K562 (cell line): ENCODE data around the gene GORASP1. TPM values are rescaled to one million over a fixed set of nuclear protein-coding genes. Genes with fewer than 3 reads are reported as not detected.

Source experiments
- ATAC-seq: fragments of 200-7000 bp; cut with Tn5 transposase; 3 replicates; pipeline ENCODE4 v1.9.1; 2020; ENCODE audit warnings: moderate library complexity
- BruUV-seq: library from RNA; stranded (reverse); fragments of 400-500 nt; replicated peaks from 2 replicates; lab custom pipeline; 2021; lab: Mats Ljungman, UMichigan
- CTCF ChIA-PET: fragments of 300-600 bp; formaldehyde crosslinking; extraction: SDS; loops from one replicate; lab custom pipeline; 2021; ENCODE audit warnings: low intra/inter-chr PET ratio; lab: Yijun Ruan, JAX
- POLR2A ChIA-PET: fragments of 300-600, 350-650 bp; sonication (Branson Sonifier 250); formaldehyde crosslinking; extraction: SDS; loops from one replicate; lab custom pipeline; 2021; ENCODE audit warnings: antibody characterized with exemption, inconsistent platforms; lab: Yijun Ruan, JAX
- DNase-seq, 4 experiments: peaks; one replicate each; pipeline versions ENCODE4 v3.0.0 to v3.0.0-alpha.2; 2011 to 2018; ENCODE audit warnings: low spot score in 3 of 4, mixed read lengths in 3 of 4; ENCODE audit errors: extremely low read depth in 1 of 4
- FAIRE-seq: peaks from 2 replicates; lab custom pipeline; 2011; peaks lifted over from hg19 to GRCh38; lab: Jason Lieb, UNC
- H2AFZ ChIP-seq: 2 replicates; pipeline ENCODE4 v1.6.0; 2011; ENCODE audit warnings: low read depth, low read length, control low read depth, inconsistent platforms
- H3K27ac ChIP-seq: fragments of 200-600 bp; 3 replicates; pipeline ENCODE4 v1.8.0; 2011; ENCODE audit warnings: low read depth, mild to moderate bottlenecking, control low read depth, inconsistent platforms, low read length, moderate library complexity, mixed read lengths; ENCODE audit errors: extremely low read depth
- H3K27me3 ChIP-seq, 2 experiments: fragments of 300-600 bp in 1 of 2; 2 replicates in 1 of 2; 3 replicates in 1 of 2; pipeline versions ENCODE4 v1.6.0 to v1.8.0; 2011; ENCODE audit warnings: inconsistent platforms in 2 of 2, low read length in 2 of 2, mild to moderate bottlenecking in 1 of 2, mixed read lengths in 1 of 2, moderate library complexity in 1 of 2; ENCODE audit not compliant: control insufficient read depth in 2 of 2, insufficient read depth in 2 of 2
- H3K36me3 ChIP-seq: fragments of 300-600 bp; 3 replicates; pipeline ENCODE4 v1.8.0; 2011; ENCODE audit warnings: mild to moderate bottlenecking, low read length, inconsistent platforms; ENCODE audit not compliant: control insufficient read depth, insufficient read depth
- H3K4me1 ChIP-seq, 2 experiments: fragments of 200-600 bp in 1 of 2; replicated peaks in 1 of 2; 2 replicates in 1 of 2; 3 replicates in 1 of 2; pipeline versions ENCODE4 v1.5.1 to v1.8.0; 2011; ENCODE audit warnings: inconsistent platforms in 2 of 2, low read length in 2 of 2, mild to moderate bottlenecking in 1 of 2, mixed read lengths in 1 of 2, moderate library complexity in 1 of 2; ENCODE audit not compliant: control insufficient read depth in 2 of 2, insufficient read depth in 2 of 2
- H3K4me2 ChIP-seq: 2 replicates; pipeline ENCODE4 v1.6.1; 2011; ENCODE audit warnings: low read length, control low read depth, inconsistent platforms, mixed read lengths; ENCODE audit not compliant: insufficient read depth
- H3K4me3 ChIP-seq: fragments of 200-600 bp; sonication (generic), shearing (Covaris generic); 2 replicates; pipeline ENCODE4 v1.5.1; 2016; ENCODE audit warnings: control low read depth, inconsistent platforms
- H3K79me2 ChIP-seq: fragments of 200-600 bp; 3 replicates; pipeline ENCODE4 v1.8.0; 2011; ENCODE audit warnings: low read length, inconsistent platforms; ENCODE audit not compliant: control insufficient read depth, insufficient read depth
- H3K9ac ChIP-seq, 2 experiments: 2 replicates each; pipeline versions ENCODE4 v1.6.0 to v1.6.1; 2011; ENCODE audit warnings: low read depth in 2 of 2, low read length in 2 of 2, control low read depth in 1 of 2, inconsistent platforms in 1 of 2, mild to moderate bottlenecking in 1 of 2, mixed read lengths in 1 of 2; ENCODE audit not compliant: insufficient read depth in 1 of 2
- H3K9me1 ChIP-seq: one replicate; pipeline ENCODE4 v1.6.0; 2011; ENCODE audit warnings: inconsistent platforms, mild to moderate bottlenecking, low read length, moderate library complexity; ENCODE audit not compliant: control insufficient read depth, insufficient read depth
- H3K9me3 ChIP-seq: replicated peaks from 2 replicates; pipeline ENCODE4 v1.5.1; 2011; ENCODE audit warnings: low read depth, low read length, inconsistent platforms; ENCODE audit not compliant: control insufficient read depth, insufficient read depth
- H4K20me1 ChIP-seq: replicated peaks from 2 replicates; pipeline ENCODE4 v1.6.1; 2011; ENCODE audit warnings: low read length, inconsistent platforms, mixed read lengths; ENCODE audit not compliant: control insufficient read depth, insufficient read depth
- ARHGAP35 ChIP-seq: fragments of 450-650 bp; IDR thresholded peaks from 2 replicates; pipeline ENCODE4 v1.6.1; 2018; ENCODE audit not compliant: partially characterized antibody
- EGR1 ChIP-seq: fragments of 450-650 bp; conservative IDR thresholded peaks from 2 replicates; pipeline ENCODE4 v1.6.1; 2017; ENCODE audit warnings: mild to moderate bottlenecking
- MTA2 ChIP-seq: fragments of 450-650 bp; IDR thresholded peaks from 2 replicates; pipeline ENCODE4 v1.6.1; 2016; ENCODE audit warnings: low read depth
- RBFOX2 ChIP-seq: fragments of 200-400 bp; formaldehyde crosslinking; IDR thresholded peaks from 2 replicates; pipeline ENCODE4 v1.6.1; 2017; ENCODE audit warnings: low read depth, mild to moderate bottlenecking, low read length, moderate library complexity
- WGBS: fragments of 100-300 bp; shearing (Covaris generic); methylation state at CpG from one replicate; pipeline ENCODE4 v1.1.6; 2016; ENCODE audit warnings: low coverage, mixed read lengths; ENCODE audit not compliant: insufficient coverage; ENCODE audit errors: missing lambda C conversion rate; 5-methylcytosine and 5-hydroxymethylcytosine counted together
- in situ Hi-C: fragments of 300-500 bp; cut with MboI; formaldehyde crosslinking; loops from 4 replicates; pipeline ENCODE4 v1.15.0; 2018; ENCODE audit warnings: inconsistent platforms, mixed read lengths
- intact Hi-C: fragments of 100-400 bp; cut with micrococcal nuclease; formaldehyde crosslinking; loops from 2 replicates; pipeline ENCODE4 v1.14.2; 2022
- polyA plus RNA-seq, 8 experiments: library from polyadenylated mRNA; depleted of rRNA in 4 of 8; stranded (reverse) in 5 of 8; unstranded in 3 of 8; fragments of >200 nt; fragmentation: Nextera tagmentation in 2 of 8; fragmentation: Illumina TruSeq in 1 of 8; extraction: Ambion mirVana in 2 of 8; extraction: Trizol in 1 of 8; gene quantifications; 2 replicates each; pipeline versions ENCODE4 v1.2.1 to v1.2.3, GENCODE V29; 2011 to 2014; ENCODE audit warnings: inconsistent platforms in 1 of 8, missing spikeins in 1 of 8
- total RNA-seq, 7 experiments: library from RNA; depleted of rRNA in 6 of 7; stranded (reverse); fragments of >200 nt in 6 of 7; fragmentation: Illumina TruSeq in 2 of 7; extraction: Trizol in 2 of 7; gene quantifications; 2 replicates each; pipeline versions ENCODE4 v1.2.1 to v1.2.3, GENCODE V29; 2011 to 2021; ENCODE audit warnings: low replicate concordance in 1 of 7
- TF ChIP-seq, protein P1 (sequence below): fragments of 450-650 bp; formaldehyde crosslinking; IDR thresholded peaks from 2 replicates; pipeline ENCODE4 v1.4.0; 2020; ENCODE audit warnings: mild to moderate bottlenecking, moderate library complexity

The GORASP1 gene
- total and polyA plus RNA-seq, 9 of the 15 experiments (the other 6 are each of a cell fraction or from before 2014, with no cell fraction given), result 8.4 to 87.9 (median 67.6) TPM

DNA sequence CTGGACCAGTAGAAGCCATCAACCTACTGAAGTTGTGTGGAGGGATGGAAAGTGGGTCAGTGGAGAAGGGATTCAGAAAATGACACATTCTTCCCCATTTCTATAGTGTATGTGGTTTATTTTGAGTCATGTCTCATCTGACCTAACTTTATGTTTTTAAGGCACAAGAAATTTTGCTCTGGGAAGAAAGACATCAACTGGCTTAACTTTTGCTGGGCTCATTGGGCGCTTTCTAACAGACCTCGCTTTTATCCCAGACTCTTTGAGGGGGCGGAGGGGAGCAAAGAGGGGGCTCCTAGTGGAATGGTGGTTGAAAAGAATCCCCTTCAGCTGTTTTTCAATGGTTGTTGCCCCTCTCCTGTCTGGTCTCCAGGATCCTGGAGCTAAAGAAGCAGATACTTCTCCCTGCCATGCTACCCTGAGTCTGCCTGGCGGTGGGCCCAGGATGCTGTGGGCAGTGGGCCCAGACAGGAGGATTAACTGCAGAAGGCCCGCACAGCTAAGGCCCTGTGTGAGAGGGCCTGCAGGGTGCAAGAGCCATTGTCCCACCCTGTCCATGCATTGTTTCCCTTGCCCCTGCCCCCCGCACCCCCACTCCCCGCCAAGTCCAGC, 31.5 kb upstream of the GORASP1 start (continued):
- TF ChIP-seq, protein P1, sequence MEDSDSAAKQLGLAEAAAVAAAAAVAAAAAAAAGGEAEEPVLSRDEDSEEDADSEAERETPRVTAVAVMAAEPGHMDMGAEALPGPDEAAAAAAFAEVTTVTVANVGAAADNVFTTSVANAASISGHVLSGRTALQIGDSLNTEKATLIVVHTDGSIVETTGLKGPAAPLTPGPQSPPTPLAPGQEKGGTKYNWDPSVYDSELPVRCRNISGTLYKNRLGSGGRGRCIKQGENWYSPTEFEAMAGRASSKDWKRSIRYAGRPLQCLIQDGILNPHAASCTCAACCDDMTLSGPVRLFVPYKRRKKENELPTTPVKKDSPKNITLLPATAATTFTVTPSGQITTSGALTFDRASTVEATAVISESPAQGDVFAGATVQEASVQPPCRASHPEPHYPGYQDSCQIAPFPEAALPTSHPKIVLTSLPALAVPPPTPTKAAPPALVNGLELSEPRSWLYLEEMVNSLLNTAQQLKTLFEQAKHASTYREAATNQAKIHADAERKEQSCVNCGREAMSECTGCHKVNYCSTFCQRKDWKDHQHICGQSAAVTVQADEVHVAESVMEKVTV, result no peak
- TF ChIP-seq EGR1 (0 out of 2 replicates have a peak, but pooled peaks have one; percentile 10), MTA2 (no peak), RBFOX2 (0 out of 2 replicates have a peak, but pooled peaks have one; percentile 27), ARHGAP35 (no peak)

DNA sequence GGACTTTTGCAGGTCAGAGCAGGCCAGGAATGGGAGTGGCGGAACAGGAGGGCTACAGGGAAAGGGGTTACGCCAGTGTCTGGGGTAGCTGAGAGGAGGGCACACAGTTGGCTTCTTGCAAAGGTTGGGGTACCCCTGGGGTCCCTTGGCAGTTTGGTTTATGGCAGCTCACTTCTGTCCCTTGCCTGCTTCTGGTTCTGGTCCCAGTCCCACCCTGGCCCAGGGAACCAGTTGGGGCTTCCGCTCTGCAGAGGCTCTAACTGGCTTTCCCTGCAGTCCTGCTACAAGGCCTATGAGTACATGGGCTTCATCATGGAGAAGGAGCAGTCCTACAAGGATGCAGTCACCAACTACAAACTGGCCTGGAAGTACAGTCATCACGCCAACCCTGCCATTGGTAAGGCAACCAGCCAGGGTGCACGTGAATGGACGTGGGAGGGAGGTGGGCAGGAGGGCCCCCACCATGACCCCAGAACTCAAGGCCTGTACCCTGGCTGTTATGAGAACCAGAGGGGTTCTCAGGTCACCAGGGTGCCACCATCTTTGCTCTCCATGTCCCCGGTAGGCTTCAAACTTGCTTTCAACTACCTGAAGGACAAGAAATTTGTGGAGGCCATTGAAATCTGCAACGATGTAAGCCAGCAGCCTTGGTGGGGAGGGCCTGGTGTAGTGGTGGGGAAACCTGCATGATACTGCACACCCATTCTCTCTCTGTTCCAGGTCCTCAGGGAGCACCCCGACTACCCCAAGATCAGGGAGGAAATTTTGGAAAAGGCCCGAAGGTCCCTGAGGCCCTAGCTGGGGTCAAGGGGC, 30.8 kb upstream of the GORASP1 start:
- H3K9me1 ChIP-seq, result no peaks in the 10 kb centered on the region
- CTCF ChIA-PET, result no interaction called here
- H3K9ac ChIP-seq, result no peak overlapping the region
- no peaks in the 10 kb centered on the region for H3K79me2 ChIP-seq
- H3K9me3 ChIP-seq, result no peaks in the 10 kb centered on the region
- WGBS, result 65% methylated on average over 10 of the region's 10 CpGs
- in situ Hi-C loops, result no loop called here
- H3K4me1 ChIP-seq, result peaks cover 8 to 23% of the 10 kb centered on the region in 2 experiments; a peak in 4 of 5 replicates
- ATAC-seq (no peak), FAIRE-seq (no peak), DNase-seq (no peak)
- no peak overlapping the region for H2AFZ ChIP-seq
- H3K27me3 ChIP-seq, result peaks cover 0 to 9% of the 10 kb centered on the region in 2 experiments; a peak in 1 of 5 replicates
- BruUV-seq, result no TSS peak
- POLR2A ChIA-PET, result interaction anchor here (0.7 to 1.7 kb wide), 4 partner anchors 9 to 89 kb away, joined by 3 to 5 read pairs (median 3); no protein-coding TSS in a partner anchor
- H4K20me1 ChIP-seq, result peaks cover 24% of the 10 kb centered on the region
- H3K27ac ChIP-seq, result no peak overlapping the region
- no peak overlapping the region for H3K4me3 ChIP-seq
- H3K4me2 ChIP-seq, result no peak overlapping the region
- intact Hi-C loops, result no loop called here
- peaks cover 33% of the 10 kb centered on the region; the same call in 2 of the 3 replicates for H3K36me3 ChIP-seq
